ENCODE measurements around the gene CNTLN. TPM values are rescaled to one million over a fixed set of nuclear protein-coding genes. Genes with fewer than 3 reads are reported as not detected.

CNTLN gene
- total and polyA plus RNA-seq, 8 donors = 1.2 to 3.1 (median 2.2) TPM

GRCh38 chr9:17131494-17131893, 3.3 kb upstream of the CNTLN start:
- TF ChIP-seq CTCF (IDR thresholded peaks at IDR 0.05) = no peak
- H3K36me3 ChIP-seq = no peaks in the 10 kb centered on the region
- DNase-seq (no peak), ATAC-seq (no peak), FAIRE-seq (no peak)
- H3K4me3 ChIP-seq = no peak overlapping the region
- intact Hi-C loops (cut with DNase I) = no loop called here
- H3K9me3 ChIP-seq = no peaks in the 10 kb centered on the region
- H3K4me1 ChIP-seq = peaks cover 0 to 5% (median 0%) of the 10 kb centered on the region in 3 donors
- no peak overlapping the region for H3K27ac ChIP-seq
- 57 to 69% methylated on average over 2 of the region's 2 CpGs for WGBS, 2 donors
- H3K27me3 ChIP-seq = no peaks in the 10 kb centered on the region

GRCh38 chr9:17135295-17136160, 688 bp downstream of the CNTLN start:
- H3K4me1 ChIP-seq = peaks cover 0 to 5% (median 0%) of the 10 kb centered on the region in 3 donors
- no peak for FAIRE-seq
- H3K27ac ChIP-seq = peak overlapping the region in 3 of 4 donors; percentile 19 to 60 (median 54)
- TF ChIP-seq CTCF (IDR thresholded peaks at IDR 0.05) = no peak
- H3K4me3 ChIP-seq = peak overlapping the region; percentile 73 to 98 (median 82)
- peak; percentile 53 to 79 (median 69) for ATAC-seq
- DNase-seq = peak; percentile 28 to 74 (median 43)
- intact Hi-C loops (cut with DNase I) = no loop called here
- no peaks in the 10 kb centered on the region for H3K9me3 ChIP-seq
- no peaks in the 10 kb centered on the region for H3K36me3 ChIP-seq
- 0 to 1% methylated on average over 43 to 44 of the region's 44 CpGs for WGBS, 2 donors
- H3K27me3 ChIP-seq = no peaks in the 10 kb centered on the region

GRCh38 chr9:17137566-17137965, 2.7 kb downstream of the CNTLN start:
- Histone ChIP-seq H3K9me3 (no peaks in the 10 kb centered on the region), H3K4me1 (peaks cover 0 to 5% (median 0%) of the 10 kb centered on the region in 3 donors), H3K27ac (no peak overlapping the region), H3K27me3 (no peaks in the 10 kb centered on the region), H3K4me3 (no peak overlapping the region), H3K36me3 (no peaks in the 10 kb centered on the region)
- intact Hi-C loops (cut with DNase I) = no loop called here
- DNase-seq (no peak), ATAC-seq (no peak), FAIRE-seq (no peak)
- TF ChIP-seq CTCF (IDR thresholded peaks at IDR 0.05) = no peak

- no peaks in the 10 kb centered on the region for H3K27me3 ChIP-seq
- intact Hi-C loops (cut with DNase I) = no loop called here
- ATAC-seq (no peak), DNase-seq (no peak), FAIRE-seq (no peak)
- H3K9me3 ChIP-seq = no peaks in the 10 kb centered on the region
- no peaks in the 10 kb centered on the region for H3K36me3 ChIP-seq
- H3K4me1 ChIP-seq = peaks cover 0 to 5% (median 0%) of the 10 kb centered on the region in 3 donors
- H3K4me3 ChIP-seq = no peak overlapping the region
- TF ChIP-seq CTCF (IDR thresholded peaks at IDR 0.05) = no peak
- H3K27ac ChIP-seq = no peak overlapping the region
- 82 to 93% methylated on average over 1 of the region's 1 CpG for WGBS, 2 donors
Measured at GRCh38 chr9:17138503-17138902, 3.7 kb downstream of the CNTLN start.

- TF ChIP-seq CTCF (IDR thresholded peaks at IDR 0.05) = no peak
- no peaks in the 10 kb centered on the region for H3K27me3 ChIP-seq
- H3K4me3 ChIP-seq = no peak overlapping the region
- FAIRE-seq = no peak
- H3K36me3 ChIP-seq = peaks cover 0 to 3% (median 0%) of the 10 kb centered on the region in 3 donors
- intact Hi-C loops (cut with DNase I) = no loop called here
- no peaks in the 10 kb centered on the region for H3K4me1 ChIP-seq
- no peaks in the 10 kb centered on the region for H3K9me3 ChIP-seq
- no peak for DNase-seq
- H3K27ac ChIP-seq = no peak overlapping the region
- no peak for ATAC-seq
- 92 to 94% methylated on average over 5 of the region's 5 CpGs for WGBS, 2 donors
Measured at GRCh38 chr9:17140418-17140817, 5.6 kb downstream of the CNTLN start.
